Liver (tissue), 9 donors: ENCODE data around the gene CNGA3. TPM values are rescaled to one million over a fixed set of nuclear protein-coding genes. Genes with fewer than 3 reads are reported as not detected.

Source experiments
- DNase-seq: peaks from one replicate; pipeline ENCODE4 v3.0.0-alpha.2; 2017; ENCODE audit warnings: low spot score
- H3K27ac ChIP-seq, 2 donors: one replicate each; pipeline ENCODE4 v1.7.0; 2013; ENCODE audit warnings: inconsistent platforms in 2 of 2, low read length in 2 of 2, control low read depth in 1 of 2, low read depth in 1 of 2, mild to moderate bottlenecking in 1 of 2
- H3K27me3 ChIP-seq, 4 donors: one replicate each; pipeline versions ENCODE4 v1.6.1 to v1.7.0; 2013; ENCODE audit warnings: low read length in 3 of 4, inconsistent platforms in 1 of 4, mild to moderate bottlenecking in 1 of 4, moderate library complexity in 1 of 4; ENCODE audit not compliant: control insufficient read depth in 4 of 4, insufficient read depth in 4 of 4
- H3K36me3 ChIP-seq, 4 donors: one replicate each; pipeline versions ENCODE4 v1.6.1 to v1.7.0; 2013; ENCODE audit warnings: low read length in 3 of 4, mild to moderate bottlenecking in 3 of 4, low read depth in 1 of 4, moderate library complexity in 1 of 4; ENCODE audit not compliant: control insufficient read depth in 4 of 4, insufficient read depth in 3 of 4
- H3K4me1 ChIP-seq, 4 donors: one replicate each; pipeline versions ENCODE4 v1.6.1 to v1.7.0; 2013; ENCODE audit warnings: low read length in 3 of 4, mild to moderate bottlenecking in 3 of 4, moderate library complexity in 1 of 4; ENCODE audit not compliant: control insufficient read depth in 4 of 4, insufficient read depth in 4 of 4
- H3K4me3 ChIP-seq, 3 donors: one replicate each; pipeline versions ENCODE4 v1.6.1 to v1.7.0; 2013; ENCODE audit warnings: low read length in 3 of 3, control low read depth in 1 of 3, low read depth in 1 of 3, mild to moderate bottlenecking in 1 of 3
- H3K9ac ChIP-seq, 2 donors: one replicate each; pipeline ENCODE4 v1.7.0; 2013; ENCODE audit warnings: low read length in 2 of 2, mild to moderate bottlenecking in 2 of 2, moderate library complexity in 2 of 2, control low read depth in 1 of 2, low read depth in 1 of 2
- H3K9me3 ChIP-seq, 4 donors: one replicate each; pipeline versions ENCODE4 v1.6.1 to v1.7.0; 2013; ENCODE audit warnings: low read length in 3 of 4; ENCODE audit not compliant: control insufficient read depth in 4 of 4
- ATF3 ChIP-seq: IDR thresholded peaks from 2 replicates; pipeline ENCODE4 v1.6.1; 2016; ENCODE audit warnings: antibody characterized with exemption
- CTCF ChIP-seq: fragments of 150-350 bp; IDR thresholded peaks from 2 replicates; pipeline ENCODE4 v1.5.1; 2017; ENCODE audit warnings: improper control_type of control experiment, low read depth, low read length; ENCODE audit not compliant: missing input control
- EGR1 ChIP-seq, 2 donors: IDR thresholded peaks; 2 replicates each; pipeline ENCODE4 v1.6.1; 2016 to 2018; ENCODE audit warnings: antibody characterized with exemption in 2 of 2, low read depth in 2 of 2
- FOXA1 ChIP-seq: IDR thresholded peaks from 2 replicates; pipeline ENCODE4 v1.6.1; 2016; ENCODE audit warnings: antibody characterized with exemption
- FOXA2 ChIP-seq: IDR thresholded peaks from 2 replicates; pipeline ENCODE4 v1.6.1; 2016; ENCODE audit warnings: antibody characterized with exemption
- GABPA ChIP-seq, 2 donors: IDR thresholded peaks in 1 of 2; conservative IDR thresholded peaks in 1 of 2; 2 replicates each; pipeline ENCODE4 v1.6.1; 2016; ENCODE audit warnings: antibody characterized with exemption in 2 of 2, mild to moderate bottlenecking in 1 of 2, moderate library complexity in 1 of 2
- HNF4A ChIP-seq, 2 donors: conservative IDR thresholded peaks; 2 replicates each; pipeline ENCODE4 v1.6.1; 2016; ENCODE audit warnings: antibody characterized with exemption in 2 of 2, mild to moderate bottlenecking in 2 of 2
- HNF4G ChIP-seq: IDR thresholded peaks from 2 replicates; pipeline ENCODE4 v1.6.1; 2016; ENCODE audit warnings: antibody characterized with exemption
- JUND ChIP-seq, 2 donors: IDR thresholded peaks; 2 replicates each; pipeline ENCODE4 v1.6.1; 2016; ENCODE audit warnings: antibody characterized with exemption in 2 of 2
- NR2F2 ChIP-seq: IDR thresholded peaks from 2 replicates; pipeline ENCODE4 v1.6.1; 2016; ENCODE audit warnings: antibody characterized with exemption
- RAD21 ChIP-seq, 2 donors: IDR thresholded peaks; 2 replicates each; pipeline ENCODE4 v1.6.1; 2016; ENCODE audit warnings: antibody characterized with exemption in 2 of 2, mild to moderate bottlenecking in 2 of 2
- REST ChIP-seq: IDR thresholded peaks from 2 replicates; pipeline ENCODE4 v1.6.1; 2016; ENCODE audit warnings: antibody characterized with exemption, mild to moderate bottlenecking
- RXRA ChIP-seq, 2 donors: IDR thresholded peaks; 2 replicates each; pipeline ENCODE4 v1.6.1; 2017 to 2018; ENCODE audit warnings: antibody characterized with exemption in 2 of 2, mild to moderate bottlenecking in 1 of 2
- YY1 ChIP-seq: IDR thresholded peaks from 2 replicates; pipeline ENCODE4 v1.6.1; 2016; ENCODE audit warnings: antibody characterized with exemption, mild to moderate bottlenecking
- ZBTB33 ChIP-seq: IDR thresholded peaks from 2 replicates; pipeline ENCODE4 v1.6.1; 2016; ENCODE audit warnings: antibody characterized with exemption
- WGBS: extraction: QIAGEN DNeasy Blood & Tissue Kit; methylation state at CpG from one replicate; pipeline ENCODE4 v1.1.7; 2013; 5-methylcytosine and 5-hydroxymethylcytosine counted together
- polyA plus RNA-seq, 2 donors: library from polyadenylated mRNA; stranded (reverse) in 1 of 2; unstranded in 1 of 2; fragments of 200-250 nt in 1 of 2; fragments of >200 nt in 1 of 2; fragmentation: Nextera tagmentation in 1 of 2; extraction: Ambion mirVana in 1 of 2; gene quantifications; one replicate each; pipeline versions ENCODE4 v1.2.1 to v1.2.3, GENCODE V29; 2013 to 2015
- total RNA-seq, 2 donors: library from RNA; depleted of rRNA; stranded (reverse); fragments of >200 nt; gene quantifications; one replicate each; pipeline ENCODE4 v1.2.3, GENCODE V29; 2014
- donor health status: healthy.
- donor health status: healthy.
- donor health status: healthy.
- donor health status: healthy.
- donor health status: healthy.

Gene CNGA3
- total and polyA plus RNA-seq, 4 donors = not detected

GRCh38 chr2:98329549-98329948 lies 16.7 kb upstream of the CNGA3 start (continued):
- TF ChIP-seq CTCF (no peak), FOXA1 (no peak)

GRCh38 chr2:98332989-98333388 lies 13.3 kb upstream of the CNGA3 start:
- TF ChIP-seq YY1 = no peak
- no peak for TF ChIP-seq HNF4A (conservative IDR thresholded peaks at IDR 0.05)
- no peak for TF ChIP-seq GABPA (IDR thresholded peaks at IDR 0.05 in 1 of 2, conservative IDR thresholded peaks at IDR 0.05 in 1 of 2)
- no peak for TF ChIP-seq JUND (IDR thresholded peaks at IDR 0.05)
- no peak for TF ChIP-seq HNF4G
- no peak for TF ChIP-seq ZBTB33
- 81% methylated on average over 5 of the region's 5 CpGs for WGBS

GRCh38 chr2:98333922-98334321 lies 12.3 kb upstream of the CNGA3 start:
- Histone ChIP-seq H3K27me3 (no peaks in the 10 kb centered on the region), H3K27ac (no peak overlapping the region), H3K36me3 (no peaks in the 10 kb centered on the region), H3K9ac (no peak overlapping the region), H3K4me1 (no peaks in the 10 kb centered on the region), H3K9me3 (peaks cover 0 to 1% (median 0%) of the 10 kb centered on the region in 4 donors), H3K4me3 (no peak overlapping the region)
- DNase-seq = no peak
- 59% methylated on average over 2 of the region's 2 CpGs for WGBS
- TF ChIP-seq JUND (IDR thresholded peaks at IDR 0.05) (no peak), FOXA1 (no peak), RXRA (IDR thresholded peaks at IDR 0.05) (no peak), NR2F2 (no peak), HNF4A (conservative IDR thresholded peaks at IDR 0.05) (no peak), RAD21 (IDR thresholded peaks at IDR 0.05) (no peak), YY1 (no peak)

More at GRCh38 chr2:98332989-98333388, 13.3 kb upstream of the CNGA3 start:
- H3K4me3 ChIP-seq = no peak overlapping the region
- DNase-seq = no peak
- no peak overlapping the region for H3K9ac ChIP-seq
- H3K4me1 ChIP-seq = no peaks in the 10 kb centered on the region
- no peaks in the 10 kb centered on the region for H3K36me3 ChIP-seq
- H3K27ac ChIP-seq = no peak overlapping the region
- H3K27me3 ChIP-seq = no peaks in the 10 kb centered on the region
- H3K9me3 ChIP-seq = peaks cover 0 to 3% (median under 1%) of the 10 kb centered on the region in 4 donors

GRCh38 chr2:98334439-98335078 lies 11.7 kb upstream of the CNGA3 start:
- Histone ChIP-seq H3K4me3 (no peak overlapping the region), H3K4me1 (no peaks in the 10 kb centered on the region), H3K9me3 (peaks cover 0 to 1% (median 0%) of the 10 kb centered on the region in 4 donors), H3K27me3 (no peaks in the 10 kb centered on the region), H3K27ac (no peak overlapping the region), H3K9ac (no peak overlapping the region), H3K36me3 (no peaks in the 10 kb centered on the region)
- WGBS = 59% methylated on average over 4 of the region's 4 CpGs
- DNase-seq = no peak
- TF ChIP-seq REST = no peak
- TF ChIP-seq GABPA (IDR thresholded peaks at IDR 0.05 in 1 of 2, conservative IDR thresholded peaks at IDR 0.05 in 1 of 2) = no peak
- no peak for TF ChIP-seq RAD21 (IDR thresholded peaks at IDR 0.05)
- TF ChIP-seq EGR1 (IDR thresholded peaks at IDR 0.05; ENCODE audit: low read depth in 2 of 2) = no peak
- TF ChIP-seq ATF3 = no peak
- no peak for TF ChIP-seq JUND (IDR thresholded peaks at IDR 0.05)
- no peak for TF ChIP-seq HNF4A (conservative IDR thresholded peaks at IDR 0.05)
- no peak for TF ChIP-seq FOXA2
- TF ChIP-seq YY1 = no peak
- TF ChIP-seq NR2F2 = no peak
- no peak for TF ChIP-seq ZBTB33
- no peak for TF ChIP-seq FOXA1
